Glutamatergic neuron (in vitro differentiated cells): Measurements from ENCODE around the gene TMBIM4. TPM values are rescaled to one million over a fixed set of nuclear protein-coding genes. Genes with fewer than 3 reads are reported as not detected.

Experiments
- DNase-seq: peaks from one replicate; pipeline ENCODE4 v3.0.0; 2022
- H3K27ac Mint-ChIP-seq: one replicate; pipeline ENCODE4 v1.8.0; 2020; ENCODE audit warnings: mild to moderate bottlenecking, mixed read lengths, inconsistent platforms; ENCODE audit not compliant: unreplicated experiment
- H3K27me3 Mint-ChIP-seq: one replicate; pipeline ENCODE4 v1.8.0; 2020; ENCODE audit warnings: mild to moderate bottlenecking, moderate library complexity, mixed read lengths, inconsistent platforms; ENCODE audit not compliant: unreplicated experiment
- H3K36me3 Mint-ChIP-seq: one replicate; pipeline ENCODE4 v1.8.0; 2020; ENCODE audit warnings: mild to moderate bottlenecking, mixed read lengths, inconsistent platforms; ENCODE audit not compliant: unreplicated experiment
- H3K4me1 Mint-ChIP-seq: one replicate; pipeline ENCODE4 v1.8.0; 2020; ENCODE audit warnings: mild to moderate bottlenecking, low read depth, mixed read lengths, inconsistent platforms; ENCODE audit not compliant: unreplicated experiment
- H3K4me3 Mint-ChIP-seq: one replicate; pipeline ENCODE4 v1.8.0; 2020; ENCODE audit warnings: mild to moderate bottlenecking, mixed read lengths, inconsistent platforms; ENCODE audit not compliant: unreplicated experiment
- H3K9me3 Mint-ChIP-seq: one replicate; pipeline ENCODE4 v1.8.0; 2020; ENCODE audit warnings: mild to moderate bottlenecking, moderate library complexity, mixed read lengths, inconsistent platforms; ENCODE audit not compliant: unreplicated experiment
- CTCF ChIP-seq: fragments of 200-600 bp; sonication (generic); IDR thresholded peaks from one replicate; pipeline ENCODE4 v1.5.0; 2021; ENCODE audit not compliant: partially characterized antibody, unreplicated experiment
- total RNA-seq: library from RNA; stranded (reverse); fragmentation: NEBNext Ultra II Directional; extraction: Animal tissue kit (Norgen Biotek cat#: 25700); gene quantifications from one replicate; pipeline ENCODE4 v1.2.1, GENCODE V29; 2021; ENCODE audit not compliant: unreplicated experiment

TMBIM4 gene
- total RNA-seq, 1 donor from 2014 or later, result 26.6 TPM

- DNase-seq, result no peak
- Mint-ChIP-seq H3K27ac (no peak overlapping the region), H3K9me3 (no peaks in the 10 kb centered on the region), H3K4me1 (no peaks in the 10 kb centered on the region), H3K36me3 (no peaks in the 10 kb centered on the region), H3K27me3 (no peaks in the 10 kb centered on the region), H3K4me3 (no peak overlapping the region)
- no peak for TF ChIP-seq CTCF
These were observed 50.4 kb downstream of the TMBIM4 start for GRCh38 chr12:66119229-66119869.

- Mint-ChIP-seq H3K9me3 (no peaks in the 10 kb centered on the region), H3K36me3 (no peaks in the 10 kb centered on the region), H3K27ac (no peak overlapping the region), H3K4me1 (no peaks in the 10 kb centered on the region), H3K27me3 (no peaks in the 10 kb centered on the region), H3K4me3 (no peak overlapping the region)
- TF ChIP-seq CTCF, result no peak
- DNase-seq, result no peak
These were observed 51.4 kb downstream of the TMBIM4 start for GRCh38 chr12:66118240-66118891.

- no peak for TF ChIP-seq CTCF
- no peak overlapping the region for H3K4me3 Mint-ChIP-seq
- peaks cover 2% of the 10 kb centered on the region for H3K27me3 Mint-ChIP-seq
- DNase-seq, result no peak
- H3K36me3 Mint-ChIP-seq, result no peaks in the 10 kb centered on the region
- no peaks in the 10 kb centered on the region for H3K9me3 Mint-ChIP-seq
- no peak overlapping the region for H3K27ac Mint-ChIP-seq
- H3K4me1 Mint-ChIP-seq, result no peaks in the 10 kb centered on the region
These were observed 52.6 kb downstream of the TMBIM4 start for GRCh38 chr12:66117242-66117641.

GRCh38 chr12:66115071-66115600 is 54.7 kb downstream of the TMBIM4 start:
- Mint-ChIP-seq H3K4me1 (no peaks in the 10 kb centered on the region), H3K4me3 (no peak overlapping the region), H3K36me3 (no peaks in the 10 kb centered on the region), H3K27ac (no peak overlapping the region), H3K27me3 (peaks cover 2% of the 10 kb centered on the region), H3K9me3 (no peaks in the 10 kb centered on the region)
- TF ChIP-seq CTCF, result no peak
- DNase-seq, result no peak

- TF ChIP-seq CTCF, result no peak
- no peaks in the 10 kb centered on the region for H3K9me3 Mint-ChIP-seq
- H3K4me1 Mint-ChIP-seq, result peaks cover under 1% of the 10 kb centered on the region
- H3K27me3 Mint-ChIP-seq, result peaks cover 2% of the 10 kb centered on the region
- no peak overlapping the region for H3K27ac Mint-ChIP-seq
- no peak overlapping the region for H3K4me3 Mint-ChIP-seq
- H3K36me3 Mint-ChIP-seq, result no peaks in the 10 kb centered on the region
- DNase-seq, result no peak
These were observed 56.3 kb downstream of the TMBIM4 start for GRCh38 chr12:66113471-66113870.
